Amygdala (tissue), 56 donors: Measurements from ENCODE around the gene PIEZO2.

ENCODE experiments used
- DNase-seq, 56 donors: peaks; one replicate each; lab custom pipeline; 2025; lab: John Stamatoyannopoulos, UW

The PIEZO2 gene

DNA sequence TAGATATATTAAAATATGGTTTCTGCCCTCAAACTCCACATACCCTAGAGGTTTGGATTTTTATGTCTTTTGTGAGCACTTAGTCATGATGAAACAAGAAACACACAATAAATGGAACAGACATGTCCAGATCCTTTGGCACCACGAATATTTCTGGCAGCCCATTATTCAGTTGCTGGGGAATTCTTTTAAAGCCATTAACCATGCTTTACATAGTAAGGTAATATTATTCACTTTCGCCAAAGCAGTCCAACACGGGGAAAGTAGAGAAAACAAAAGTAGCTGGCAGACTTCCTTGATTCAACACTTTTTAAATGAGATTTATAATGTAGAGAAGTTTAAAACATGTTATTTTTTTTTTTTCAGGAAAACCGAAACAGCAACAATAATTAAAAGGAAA, 235.4 kb downstream of the PIEZO2 start:
- no peak for DNase-seq

DNA sequence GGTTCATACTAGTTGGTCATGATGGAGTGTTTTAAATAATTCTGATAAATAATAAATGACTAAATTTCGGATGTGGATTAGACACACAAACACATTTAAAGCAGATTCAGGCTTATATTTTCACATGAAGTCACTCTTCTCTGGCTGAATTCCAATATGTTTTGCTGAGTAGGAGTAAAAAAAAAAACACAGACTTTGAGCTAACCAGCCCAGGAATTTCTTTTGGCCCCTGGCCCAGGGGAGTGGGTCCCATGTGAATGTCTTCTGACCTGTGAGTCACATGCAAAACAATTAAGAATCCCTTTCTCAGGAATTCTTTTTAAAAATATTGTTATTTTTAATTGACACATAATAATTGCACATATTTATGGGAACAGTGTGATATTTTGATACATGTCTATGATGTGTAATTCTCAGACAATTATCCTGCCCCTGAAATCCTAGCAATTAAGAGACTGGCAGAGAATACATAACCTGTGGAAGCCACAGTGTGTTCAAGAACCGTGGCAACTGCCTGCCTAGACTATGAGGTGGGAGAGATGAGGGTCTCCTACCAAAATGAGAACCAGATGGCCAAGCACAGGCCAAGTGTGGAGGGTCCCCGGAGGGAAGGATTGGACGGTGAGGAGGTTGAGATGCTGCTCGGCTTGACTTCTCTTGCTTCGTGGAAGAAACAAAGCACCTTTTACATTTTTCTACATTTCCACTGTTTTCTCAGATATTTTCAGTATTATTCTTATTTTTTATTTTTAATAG, 236.4 kb downstream of the PIEZO2 start:
- no peak for DNase-seq

DNA sequence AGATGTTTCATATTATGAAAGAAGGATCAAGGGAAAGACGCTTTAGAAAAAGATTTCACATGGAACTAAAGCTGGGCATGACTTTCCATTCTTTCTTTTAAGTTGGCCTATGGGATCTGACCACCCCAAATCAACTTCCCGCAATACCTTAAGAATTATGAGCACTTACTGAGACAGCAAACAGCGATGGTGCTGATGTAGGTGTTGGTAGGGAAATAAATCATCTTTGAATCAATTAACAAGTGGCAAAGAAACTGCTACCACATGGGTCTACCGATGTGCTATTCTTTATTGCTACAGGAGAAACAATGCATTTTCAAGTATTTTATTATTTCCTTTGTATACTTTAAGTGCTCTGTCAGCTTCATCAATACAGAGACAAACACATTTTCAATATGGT, 239.6 kb downstream of the PIEZO2 start:
- DNase-seq: no peak

DNA sequence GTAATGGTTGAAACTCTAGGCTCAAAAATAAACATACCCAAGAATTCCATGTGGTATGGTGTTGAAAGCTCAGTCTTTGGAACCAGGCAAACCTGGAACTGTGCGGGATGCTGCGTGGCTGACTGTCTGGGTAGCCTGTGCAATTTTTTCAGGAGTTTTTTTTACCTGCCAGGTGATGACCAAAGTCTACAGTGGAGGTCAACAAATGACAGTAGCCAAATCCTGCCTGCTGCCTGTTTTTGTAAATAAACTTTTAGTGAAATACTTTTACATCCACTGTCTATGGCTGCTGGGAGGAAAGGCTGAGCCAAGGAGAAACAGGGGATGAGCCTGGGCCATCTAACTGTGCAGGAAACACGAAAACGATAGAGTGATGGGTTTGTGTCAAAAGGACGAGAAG, 240.6 kb downstream of the PIEZO2 start:
- no peak for DNase-seq

DNA sequence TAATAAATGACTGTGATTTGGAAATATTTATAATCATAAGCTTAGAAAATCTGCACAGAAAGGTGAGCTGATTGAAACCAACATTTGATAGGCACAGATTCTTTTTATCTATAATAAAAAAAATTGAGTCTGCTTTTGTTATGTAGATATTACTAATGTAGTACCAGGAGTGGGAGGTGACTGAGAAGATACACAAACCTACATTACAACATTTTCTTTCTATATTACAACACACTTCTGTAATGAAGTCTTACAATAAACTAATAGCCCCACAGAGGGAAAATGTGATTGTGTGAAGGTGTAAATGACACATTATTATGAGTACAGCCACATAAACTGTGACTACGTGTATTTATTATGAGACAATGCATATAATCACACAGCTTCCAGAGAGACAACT, 241.6 kb downstream of the PIEZO2 start:
- no peak for DNase-seq

DNA sequence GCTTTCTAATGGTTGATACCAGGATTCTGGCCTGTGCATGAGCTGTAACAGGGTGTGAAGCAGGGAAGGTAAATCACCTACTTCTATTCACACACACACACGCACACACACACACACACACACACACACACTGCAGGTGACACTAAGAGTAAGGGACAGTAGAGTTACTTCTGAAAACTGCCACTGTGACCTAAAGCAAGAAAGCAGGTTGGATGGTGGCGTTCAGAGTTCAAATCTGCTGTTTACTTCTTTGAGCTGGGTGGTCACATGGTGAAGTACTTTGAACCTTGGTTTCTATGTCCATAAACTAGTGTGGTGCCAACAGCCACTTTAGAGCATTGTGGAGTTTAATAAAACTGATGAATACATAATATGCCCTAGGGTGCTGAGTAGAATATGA, 248.0 kb downstream of the PIEZO2 start:
- DNase-seq: no peak

DNA sequence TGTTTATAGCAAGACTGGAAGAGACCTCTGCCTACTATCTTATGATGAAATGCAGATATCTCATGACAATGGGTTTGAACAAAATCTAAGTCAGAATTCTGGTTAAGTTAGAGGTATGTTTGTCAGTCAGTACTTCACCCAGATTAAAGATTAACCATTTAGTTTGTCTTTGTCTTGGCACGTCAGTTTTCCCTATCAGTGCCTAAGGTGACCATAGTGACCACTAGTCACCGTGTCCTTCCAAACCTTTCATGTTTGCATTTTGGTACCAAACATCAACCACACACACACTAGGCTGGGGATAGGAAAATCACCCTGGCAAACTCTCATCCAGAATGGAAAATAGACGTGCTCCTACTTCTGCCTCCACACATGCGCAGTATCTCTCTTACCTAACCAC, 248.9 kb downstream of the PIEZO2 start:
- no peak for DNase-seq

DNA sequence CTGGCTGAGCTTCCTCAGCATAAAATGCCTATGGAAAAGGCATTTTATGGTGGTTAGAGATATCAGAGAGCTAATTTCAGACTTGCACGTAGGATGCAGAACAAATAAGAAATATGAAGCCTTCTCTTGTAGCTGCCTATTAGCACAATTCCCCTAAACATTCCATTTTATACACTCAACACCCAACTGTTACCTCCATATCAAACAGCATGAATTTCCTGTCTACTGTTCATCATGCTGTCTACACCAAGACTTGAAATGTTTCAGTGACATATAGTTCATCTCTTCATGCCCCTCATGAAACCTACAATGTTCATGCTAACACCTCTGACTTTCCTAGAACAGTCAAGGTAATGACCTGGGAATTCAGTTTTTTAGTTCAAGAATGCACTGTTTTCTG, 249.9 kb downstream of the PIEZO2 start:
- no peak for DNase-seq

DNA sequence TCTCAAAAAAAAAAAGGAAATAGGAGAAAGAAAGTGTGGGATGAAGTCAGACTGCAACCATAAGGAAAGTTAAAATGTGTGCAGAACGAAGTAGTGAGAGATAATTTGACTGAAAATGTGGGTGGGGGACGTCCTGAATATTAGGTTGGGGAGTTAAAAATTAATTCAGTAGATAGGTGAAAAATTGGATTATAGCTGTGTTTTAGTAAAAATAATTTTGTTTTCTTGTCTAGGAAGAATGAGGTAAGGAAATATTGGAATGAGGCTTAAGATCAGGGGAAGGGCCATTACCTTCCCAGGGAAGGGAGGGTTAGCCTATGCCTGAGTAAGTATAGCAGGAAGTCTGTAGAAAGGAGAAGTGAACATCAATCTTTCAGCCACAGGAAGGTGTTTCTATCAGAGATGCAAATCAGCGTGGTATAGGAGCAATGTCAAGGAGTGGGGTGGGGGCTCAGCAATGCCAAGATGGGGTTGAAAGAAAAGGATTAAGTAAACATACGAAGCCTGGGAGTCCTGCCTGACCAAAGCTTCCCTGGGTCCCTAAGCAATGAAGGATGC, 250.9 kb downstream of the PIEZO2 start:
- DNase-seq: no peak

DNA sequence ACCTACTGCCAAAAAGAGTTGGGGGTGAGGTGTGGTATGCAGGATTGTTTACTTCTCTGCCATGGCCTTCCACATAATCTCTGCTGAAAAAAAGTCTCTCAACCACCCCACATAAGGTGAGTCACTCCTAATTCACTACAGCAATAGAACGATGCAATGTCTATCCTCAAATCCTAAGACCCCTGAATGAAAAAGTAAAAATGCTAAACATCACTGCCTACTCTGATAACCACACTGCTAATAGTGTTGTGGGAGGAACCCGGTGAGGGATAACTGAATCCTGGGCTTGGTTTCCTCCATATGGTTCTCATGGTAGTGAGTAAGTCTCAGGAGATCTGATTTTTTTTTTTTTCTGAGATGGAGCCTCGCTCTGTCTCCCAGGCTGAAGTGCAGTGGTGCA, 252.5 kb downstream of the PIEZO2 start:
- no peak for DNase-seq

DNA sequence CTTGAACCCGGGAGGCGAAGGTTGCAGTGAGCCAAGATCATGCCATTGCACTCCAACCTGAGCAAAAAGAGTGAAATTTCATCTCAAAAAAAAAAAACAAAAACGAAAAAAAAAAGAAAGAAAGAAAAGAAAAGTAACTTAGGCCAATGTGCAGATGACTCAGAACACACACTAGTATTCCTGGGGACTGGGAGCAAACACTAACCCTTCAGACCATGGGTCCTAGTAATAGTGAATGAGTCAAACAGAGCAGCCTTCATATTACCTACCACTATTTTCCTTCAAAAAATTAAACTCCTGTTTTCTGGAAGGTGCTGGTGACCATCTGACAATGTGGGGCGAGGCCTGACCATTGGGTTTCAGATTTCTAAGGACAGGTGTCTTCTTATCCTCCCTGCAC, 253.4 kb downstream of the PIEZO2 start:
- DNase-seq: no peak

DNA sequence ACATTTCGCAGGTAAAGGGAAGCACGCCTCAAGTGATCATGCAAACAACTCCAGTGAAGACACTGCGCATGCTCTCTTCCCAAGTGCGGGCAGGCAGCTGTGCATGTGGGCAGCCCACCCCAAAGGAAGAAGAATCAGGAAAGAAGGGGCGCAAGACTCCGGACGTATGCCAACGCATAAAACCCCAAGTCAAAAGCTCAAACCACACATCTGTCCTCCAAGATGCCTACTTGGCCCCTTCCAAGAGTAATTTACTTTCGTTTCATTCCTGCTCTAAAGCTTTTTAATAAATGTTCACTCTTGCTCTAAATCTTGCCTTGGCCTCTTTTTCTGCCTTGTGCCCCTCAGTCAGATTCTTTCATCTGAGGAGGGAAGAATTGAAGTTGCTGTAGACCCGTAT, 254.9 kb downstream of the PIEZO2 start:
- no peak for DNase-seq

DNA sequence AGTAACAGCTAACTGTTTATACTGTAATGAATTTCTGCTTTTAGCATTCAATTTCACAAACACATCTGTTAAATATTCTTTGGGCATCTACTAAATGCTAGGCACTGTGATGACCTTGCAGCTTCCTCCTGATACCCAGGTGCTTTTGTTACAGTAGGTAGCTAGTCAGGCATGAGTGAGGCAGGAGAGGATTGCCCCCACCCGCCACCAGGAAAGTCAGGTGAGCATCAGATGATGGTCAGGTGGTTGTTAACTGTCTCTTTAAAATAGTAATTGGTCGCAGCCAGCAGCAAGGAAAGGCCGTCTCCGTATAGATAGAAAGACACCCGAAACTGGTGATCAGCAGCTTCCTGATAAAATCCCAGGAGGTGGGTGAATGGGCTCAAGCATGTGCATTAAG, 255.6 kb downstream of the PIEZO2 start:
- no peak for DNase-seq

DNA sequence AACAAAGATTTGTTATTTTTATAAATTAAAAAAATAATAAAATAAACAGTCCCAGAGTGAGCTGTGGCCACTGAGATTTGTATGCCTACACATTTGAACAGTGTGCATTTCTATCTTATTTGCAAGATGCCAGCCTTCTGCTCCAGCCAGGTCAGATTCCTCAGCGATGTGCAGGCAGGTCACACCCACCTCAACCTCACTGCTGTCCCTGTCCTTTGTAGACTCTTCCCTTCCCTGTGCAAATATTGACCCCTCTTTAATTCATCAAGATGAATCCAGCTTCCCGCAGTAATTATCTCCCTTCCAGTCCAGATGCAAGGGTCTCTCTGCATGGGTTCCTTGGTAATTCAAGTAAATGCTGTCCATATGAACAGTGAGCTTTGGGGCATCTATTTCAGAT, 256.2 kb downstream of the PIEZO2 start:
- DNase-seq: no peak

DNA sequence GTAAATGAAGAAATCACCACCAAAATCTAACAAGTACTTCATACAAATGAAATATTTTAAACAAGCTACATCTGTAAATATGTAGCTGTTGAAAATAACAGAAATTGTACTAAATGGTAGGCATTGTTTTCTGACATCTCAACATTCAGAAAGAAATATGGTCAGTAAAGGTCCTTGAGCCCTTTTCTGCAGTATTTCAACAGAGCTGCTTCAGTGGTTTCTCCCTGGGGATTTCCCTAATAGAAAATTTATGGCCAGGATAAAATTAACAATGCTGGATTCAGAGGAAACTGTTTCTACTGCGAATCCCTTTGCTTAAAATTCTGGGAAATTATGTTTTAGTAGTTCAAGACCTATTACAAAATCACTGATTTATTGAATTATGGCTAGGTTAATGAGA, 256.6 kb downstream of the PIEZO2 start:
- DNase-seq: no peak

DNA sequence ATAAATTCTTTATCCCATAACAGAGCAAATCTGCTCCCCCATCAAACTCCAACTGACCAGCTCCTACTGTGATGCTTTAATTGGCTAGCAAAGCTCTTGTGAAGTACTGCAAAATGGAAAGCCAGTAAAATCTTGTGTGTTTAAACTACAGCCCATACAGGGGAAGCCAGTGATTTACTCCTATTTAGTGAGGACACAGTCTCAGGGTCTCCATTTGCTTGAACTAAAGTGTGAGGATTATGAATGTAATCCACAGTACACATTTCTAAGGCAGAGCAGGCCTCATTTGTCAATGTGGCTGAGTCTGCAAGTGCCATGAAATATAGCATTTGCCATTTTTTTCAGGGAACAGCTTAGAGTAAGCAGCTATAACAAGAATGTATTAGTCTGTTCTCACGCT, 259.3 kb downstream of the PIEZO2 start:
- DNase-seq: no peak

DNA sequence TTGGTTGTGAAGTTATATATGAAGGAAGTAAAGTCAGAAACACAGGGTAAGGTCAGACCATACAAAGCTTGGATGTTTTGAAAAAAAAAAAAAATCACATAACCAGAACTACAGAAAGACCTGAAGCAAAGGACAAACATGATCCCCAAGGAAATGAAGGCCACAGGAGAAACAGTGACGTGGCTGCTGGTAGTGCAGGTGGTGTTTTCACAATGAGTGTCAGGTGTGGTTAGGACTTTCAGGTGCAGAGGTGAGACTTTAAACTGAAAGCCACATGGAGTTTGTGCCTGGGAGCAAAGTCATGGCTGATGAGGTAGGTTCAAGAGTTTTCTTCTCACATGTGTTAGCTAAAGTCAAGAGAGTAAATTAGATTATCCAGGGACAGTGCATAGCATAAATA, 270.7 kb downstream of the PIEZO2 start:
- DNase-seq: no peak

DNA sequence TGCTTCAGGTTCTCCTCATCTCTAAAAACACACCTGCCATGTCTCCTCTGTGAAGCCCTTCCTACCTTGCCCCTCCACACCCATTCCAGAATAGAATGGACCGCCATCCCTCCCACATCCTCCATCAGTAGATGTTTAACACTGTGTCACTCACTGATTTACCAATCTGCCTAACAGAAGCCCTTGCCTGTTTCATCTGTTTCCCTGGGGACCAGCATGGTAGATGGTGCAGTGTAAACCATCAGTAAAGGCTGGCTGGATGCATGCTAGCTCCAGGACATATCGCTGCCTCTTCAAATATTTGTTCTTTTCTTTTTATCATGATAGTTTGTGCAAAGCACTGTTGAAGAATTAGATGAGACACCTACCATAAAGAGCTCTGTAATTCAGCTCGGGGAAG, 271.4 kb downstream of the PIEZO2 start:
- DNase-seq: no peak

DNA sequence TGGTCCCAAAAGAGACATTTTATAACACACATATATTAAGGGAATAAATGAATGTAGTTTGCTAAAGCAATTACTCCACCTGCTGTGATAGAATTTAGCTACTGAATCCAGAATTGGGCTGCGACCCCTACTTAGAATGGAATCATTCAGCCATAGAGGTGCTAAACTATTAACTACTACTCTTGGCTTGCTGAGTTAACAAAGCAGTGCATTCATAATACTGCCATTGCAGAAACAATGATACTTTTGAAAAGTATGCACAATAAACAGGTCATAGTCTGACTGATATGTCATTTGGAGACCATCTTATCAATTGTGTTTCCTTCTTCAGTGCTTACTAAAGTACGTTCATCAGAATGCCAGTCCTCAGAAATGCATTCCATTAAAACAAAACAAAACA, 273.6 kb downstream of the PIEZO2 start:
- no peak for DNase-seq

DNA sequence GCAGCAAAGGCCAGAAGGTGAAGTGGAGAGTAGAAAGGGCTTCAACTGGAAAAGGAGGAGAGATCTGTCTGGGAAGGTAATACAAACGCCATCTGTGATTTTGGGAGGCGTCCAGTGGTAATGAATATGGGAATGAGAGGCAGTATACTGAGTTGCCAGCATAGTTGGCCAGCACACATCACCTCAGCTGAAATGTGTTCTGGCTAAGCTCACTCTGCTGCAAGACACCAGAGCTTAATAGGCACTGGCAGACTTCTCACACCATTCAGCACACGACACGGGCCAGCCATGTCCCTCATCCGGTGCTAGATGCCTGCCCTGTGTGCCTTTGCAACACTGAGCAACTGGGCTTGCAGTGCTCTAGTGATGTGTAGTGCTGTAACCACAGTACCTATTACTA, 277.1 kb downstream of the PIEZO2 start:
- DNase-seq: peak in 1 of 56 donors; percentile 3

DNA sequence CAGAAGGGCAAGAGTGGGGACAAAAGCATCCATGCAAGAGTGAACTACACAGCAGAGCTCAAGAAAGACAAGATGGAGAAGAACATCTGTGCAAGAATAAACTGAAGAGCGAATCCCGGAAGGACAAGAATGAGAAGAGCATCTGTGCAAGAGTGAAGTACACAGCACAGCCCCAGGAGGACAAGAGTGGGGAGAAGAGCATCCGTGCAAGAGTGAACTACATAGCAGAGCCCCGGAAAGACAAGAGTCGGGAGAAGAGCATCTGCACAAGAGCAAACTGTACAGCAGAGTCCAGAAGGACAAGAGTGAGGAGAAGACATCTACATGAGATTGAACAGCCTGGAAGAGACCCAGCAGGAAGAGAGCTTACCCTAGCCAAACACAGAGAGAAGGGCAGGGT, 284.6 kb downstream of the PIEZO2 start:
- DNase-seq: no peak

DNA sequence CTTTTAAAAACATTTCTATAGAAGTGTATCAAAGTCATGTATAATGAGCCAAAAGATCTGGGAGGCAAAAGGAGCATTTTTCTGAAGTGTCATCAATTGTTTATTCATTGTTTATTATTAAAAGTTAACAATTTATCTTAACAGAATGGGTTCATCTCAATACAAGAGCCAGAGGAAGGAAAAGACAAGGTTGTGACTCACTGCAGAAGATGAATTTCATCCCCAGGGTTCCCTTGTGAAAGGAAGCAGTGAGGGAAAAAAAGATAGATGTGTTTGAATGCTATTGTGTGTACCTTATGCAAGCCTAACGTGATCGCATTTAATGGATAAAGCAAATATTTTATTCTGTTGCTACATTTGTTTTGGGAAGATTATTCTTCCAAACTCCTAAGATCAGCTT, 286.3 kb downstream of the PIEZO2 start:
- no peak for DNase-seq

DNA sequence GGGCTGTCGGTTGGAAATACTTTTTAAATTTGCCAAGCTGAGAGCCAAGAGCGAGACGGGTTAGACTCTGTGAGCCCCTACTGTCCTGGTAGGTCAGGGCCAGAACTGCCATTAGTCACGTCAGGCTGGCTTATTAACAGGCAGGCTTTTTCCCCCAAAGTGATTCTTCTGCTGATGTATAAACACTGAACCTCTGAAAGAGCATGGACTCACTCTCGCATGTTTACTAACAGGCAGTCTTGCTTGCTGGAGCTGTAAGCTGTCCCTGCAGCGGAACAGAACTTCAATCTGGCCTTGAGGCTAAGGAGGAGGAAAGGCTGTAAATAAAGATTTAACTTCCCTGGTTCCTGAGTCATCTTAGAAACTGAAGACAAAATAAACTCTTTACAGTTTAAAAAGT, 288.4 kb downstream of the PIEZO2 start:
- no peak for DNase-seq
